ENCODE data around the gene ZNF358. TPM values are rescaled to one million over a fixed set of nuclear protein-coding genes. Genes with fewer than 3 reads are reported as not detected.

The ZNF358 gene
- total RNA-seq, 5 donors from 2014 or later (not counting 1 experiment from before 2014, with no cell fraction given), result 4.3 to 10.3 (median 8.5) TPM

DNA sequence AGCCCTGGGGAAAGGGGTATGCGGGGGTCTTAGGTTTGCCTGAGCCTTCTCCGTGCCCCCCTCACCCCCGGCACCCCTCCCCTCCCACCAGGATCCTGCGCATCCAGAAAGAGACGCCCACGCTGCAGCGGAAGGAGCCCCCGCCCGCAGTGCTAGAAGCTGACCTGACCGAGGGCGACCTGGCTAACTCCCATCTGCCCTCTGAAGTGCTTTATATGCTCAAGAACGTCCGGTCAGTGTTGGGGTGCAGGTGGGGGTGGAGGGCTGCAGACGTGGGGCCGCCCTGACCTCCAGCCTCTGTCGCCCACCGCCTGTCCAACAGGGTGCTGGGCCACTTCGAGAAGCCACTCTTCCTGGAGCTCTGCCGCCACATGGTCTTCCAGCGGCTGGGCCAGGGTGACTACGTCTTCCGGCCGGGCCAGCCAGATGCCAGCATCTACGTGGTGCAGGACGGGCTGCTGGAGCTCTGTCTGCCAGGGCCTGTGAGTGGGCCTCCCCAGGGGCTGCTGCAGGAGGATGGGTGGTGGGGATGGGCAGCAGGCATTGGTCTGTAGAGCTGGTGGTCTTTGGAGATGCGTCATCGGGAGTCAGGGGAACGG is 24.0 kb downstream of the ZNF358 start:
- Histone ChIP-seq H3K9me3 (no peaks in the 10 kb centered on the region), H3K4me3 (ENCODE audit: control insufficient read depth in 1 of 2, extremely low read depth in 1 of 2, low read length in 1 of 2) (no peak overlapping the region), H3K27me3 (replicated peaks in 1 of 2; ENCODE audit: control insufficient read depth in 2 of 2, extremely low read depth in 1 of 2, insufficient read depth in 2 of 2, low read length in 1 of 2) (no peaks in the 10 kb centered on the region), H3K4me1 (ENCODE audit: control insufficient read depth in 1 of 2, extremely low read depth in 1 of 2, insufficient read depth in 2 of 2, low read length in 2 of 2) (peaks cover 8 to 15% of the 10 kb centered on the region in 2 experiments), H3K36me3 (ENCODE audit: control insufficient read depth in 2 of 2, extremely low read depth in 1 of 2, insufficient read depth in 1 of 2, low read length in 1 of 2) (peaks cover 6 to 47% of the 10 kb centered on the region in 2 donors), H3K27ac (ENCODE audit: low read length) (no peak overlapping the region)
- ChIA-PET CTCF (interaction anchor here in 1 of 2 donors (0.7 kb wide), 1 partner anchor 1155 kb away, joined by 3 read pairs; no protein-coding TSS in a partner anchor), POLR2A (no interaction called here)
- H3K27ac Mint-ChIP-seq, result no peak overlapping the region
- H3K27me3 Mint-ChIP-seq, result no peaks in the 10 kb centered on the region
- H3K9me3 Mint-ChIP-seq, result no peaks in the 10 kb centered on the region
- H3K36me3 Mint-ChIP-seq, result peaks cover 20% of the 10 kb centered on the region
- H3K4me1 Mint-ChIP-seq, result peaks cover 13 to 20% (median 16%) of the 10 kb centered on the region in 3 donors
- WGBS (ENCODE audit: insufficient coverage), result 94% methylated on average over 13 of the region's 28 CpGs
- DNase-seq (no peak), ATAC-seq (replicated peaks in 1 of 4) (no peak)
- no peak overlapping the region for H3K4me3 Mint-ChIP-seq

GRCh38 chr19:7540761-7541474 is 25.0 kb downstream of the ZNF358 start:
- no peaks in the 10 kb centered on the region for H3K9me3 Mint-ChIP-seq
- peaks cover 6 to 49% of the 10 kb centered on the region in 2 donors for H3K36me3 ChIP-seq (ENCODE audit: control insufficient read depth in 2 of 2, extremely low read depth in 1 of 2, insufficient read depth in 1 of 2, low read length in 1 of 2)
- H3K4me3 ChIP-seq (ENCODE audit: control insufficient read depth in 1 of 2, extremely low read depth in 1 of 2, low read length in 1 of 2), result no peak overlapping the region
- WGBS (ENCODE audit: insufficient coverage), result 90% methylated on average over 28 of the region's 39 CpGs
- DNase-seq (no peak), ATAC-seq (replicated peaks in 1 of 4) (no peak)
- ChIA-PET POLR2A (no interaction called here), CTCF (no interaction called here)
- H3K36me3 Mint-ChIP-seq, result peaks cover 21% of the 10 kb centered on the region
- no peaks in the 10 kb centered on the region for H3K27me3 ChIP-seq (replicated peaks in 1 of 2; ENCODE audit: control insufficient read depth in 2 of 2, extremely low read depth in 1 of 2, insufficient read depth in 2 of 2, low read length in 1 of 2)
- no peak overlapping the region for H3K27ac Mint-ChIP-seq
- no peak overlapping the region for H3K4me3 Mint-ChIP-seq
- H3K9me3 ChIP-seq, result no peaks in the 10 kb centered on the region
- no peak overlapping the region for H3K27ac ChIP-seq (ENCODE audit: low read length)
- peaks cover 14 to 20% (median 16%) of the 10 kb centered on the region in 3 donors for H3K4me1 Mint-ChIP-seq
- peaks cover 5 to 7% of the 10 kb centered on the region in 2 experiments for H3K4me1 ChIP-seq (ENCODE audit: control insufficient read depth in 1 of 2, extremely low read depth in 1 of 2, insufficient read depth in 2 of 2, low read length in 2 of 2)
- H3K27me3 Mint-ChIP-seq, result no peaks in the 10 kb centered on the region

GRCh38 chr19:7541475-7541824 is 25.5 kb downstream of the ZNF358 start:
- Histone ChIP-seq H3K4me3 (ENCODE audit: control insufficient read depth in 1 of 2, extremely low read depth in 1 of 2, low read length in 1 of 2) (no peak overlapping the region), H3K27me3 (replicated peaks in 1 of 2; ENCODE audit: control insufficient read depth in 2 of 2, extremely low read depth in 1 of 2, insufficient read depth in 2 of 2, low read length in 1 of 2) (no peaks in the 10 kb centered on the region), H3K4me1 (ENCODE audit: control insufficient read depth in 1 of 2, extremely low read depth in 1 of 2, insufficient read depth in 2 of 2, low read length in 2 of 2) (peaks cover 1 to 2% of the 10 kb centered on the region in 2 experiments), H3K27ac (ENCODE audit: low read length) (no peak overlapping the region), H3K9me3 (no peaks in the 10 kb centered on the region), H3K36me3 (ENCODE audit: control insufficient read depth in 2 of 2, extremely low read depth in 1 of 2, insufficient read depth in 1 of 2, low read length in 1 of 2) (peaks cover 6 to 50% of the 10 kb centered on the region in 2 donors)
- ChIA-PET POLR2A (no interaction called here), CTCF (interaction anchor here in 1 of 2 donors (0.5 kb wide), 1 partner anchor 15 kb away, joined by 3 read pairs; no protein-coding TSS in a partner anchor)
- Mint-ChIP-seq H3K4me1 (peaks cover 11 to 18% (median 15%) of the 10 kb centered on the region in 3 donors), H3K27me3 (no peaks in the 10 kb centered on the region), H3K27ac (no peak overlapping the region), H3K4me3 (no peak overlapping the region), H3K36me3 (peaks cover 24% of the 10 kb centered on the region), H3K9me3 (no peaks in the 10 kb centered on the region)
- ATAC-seq (replicated peaks in 1 of 4) (no peak), DNase-seq (no peak)
- whole genome bisulfite sequencing (ENCODE audit: insufficient coverage), result 97% methylated on average over 12 of the region's 15 CpGs

DNA sequence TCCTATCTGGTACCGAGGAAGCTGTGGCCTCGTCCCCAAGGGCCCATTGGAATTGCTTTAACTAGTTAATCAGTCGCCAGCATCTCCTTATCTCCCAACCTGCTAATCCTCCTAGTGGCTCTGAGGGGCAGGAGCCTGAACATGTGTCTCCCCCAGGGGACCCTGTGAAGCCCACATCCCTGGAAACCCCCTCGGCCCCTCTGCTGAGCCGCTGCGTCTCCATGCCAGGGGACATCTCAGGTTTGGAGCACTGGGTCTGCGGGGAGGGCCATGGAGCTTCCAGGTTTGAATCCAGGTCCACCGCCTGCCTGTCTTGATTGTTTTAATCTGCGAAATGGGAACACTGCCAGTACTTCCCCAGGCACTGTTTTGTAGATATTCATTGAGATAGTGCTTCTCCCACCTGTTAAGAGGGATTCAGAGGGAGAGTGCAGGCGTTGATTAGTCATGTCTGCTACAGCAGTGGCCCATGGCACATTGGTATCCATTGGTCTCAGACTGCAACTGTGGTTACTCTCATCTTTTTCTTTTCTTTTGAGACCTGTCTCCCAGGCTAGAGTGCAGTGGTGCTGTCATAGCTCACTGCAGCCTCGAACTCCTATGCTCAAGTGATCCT is 26.0 kb downstream of the ZNF358 start:
- no peak overlapping the region for H3K27ac Mint-ChIP-seq
- H3K36me3 Mint-ChIP-seq, result peaks cover 24% of the 10 kb centered on the region
- H3K9me3 Mint-ChIP-seq, result no peaks in the 10 kb centered on the region
- ATAC-seq (replicated peaks in 1 of 4) (no peak), DNase-seq (no peak)
- POLR2A ChIA-PET, result no interaction called here
- H3K4me1 ChIP-seq (ENCODE audit: control insufficient read depth in 1 of 2, extremely low read depth in 1 of 2, insufficient read depth in 2 of 2, low read length in 2 of 2), result no peaks in the 10 kb centered on the region
- H3K4me3 ChIP-seq (ENCODE audit: control insufficient read depth in 1 of 2, extremely low read depth in 1 of 2, low read length in 1 of 2), result no peak overlapping the region
- no peaks in the 10 kb centered on the region for H3K27me3 ChIP-seq (replicated peaks in 1 of 2; ENCODE audit: control insufficient read depth in 2 of 2, extremely low read depth in 1 of 2, insufficient read depth in 2 of 2, low read length in 1 of 2)
- peaks cover 6 to 49% of the 10 kb centered on the region in 2 donors for H3K36me3 ChIP-seq (ENCODE audit: control insufficient read depth in 2 of 2, extremely low read depth in 1 of 2, insufficient read depth in 1 of 2, low read length in 1 of 2)
- no peak overlapping the region for H3K4me3 Mint-ChIP-seq
- 98% methylated on average over 11 of the region's 11 CpGs for WGBS (ENCODE audit: insufficient coverage)
- CTCF ChIA-PET, result interaction anchor here in 1 of 2 donors (0.5 kb wide), 1 partner anchor 14 kb away, joined by 3 read pairs; no protein-coding TSS in a partner anchor
- H3K27ac ChIP-seq (ENCODE audit: low read length), result no peak overlapping the region
- H3K9me3 ChIP-seq, result no peaks in the 10 kb centered on the region
- no peaks in the 10 kb centered on the region for H3K27me3 Mint-ChIP-seq
- peaks cover 9 to 14% (median 10%) of the 10 kb centered on the region in 3 donors for H3K4me1 Mint-ChIP-seq

DNA sequence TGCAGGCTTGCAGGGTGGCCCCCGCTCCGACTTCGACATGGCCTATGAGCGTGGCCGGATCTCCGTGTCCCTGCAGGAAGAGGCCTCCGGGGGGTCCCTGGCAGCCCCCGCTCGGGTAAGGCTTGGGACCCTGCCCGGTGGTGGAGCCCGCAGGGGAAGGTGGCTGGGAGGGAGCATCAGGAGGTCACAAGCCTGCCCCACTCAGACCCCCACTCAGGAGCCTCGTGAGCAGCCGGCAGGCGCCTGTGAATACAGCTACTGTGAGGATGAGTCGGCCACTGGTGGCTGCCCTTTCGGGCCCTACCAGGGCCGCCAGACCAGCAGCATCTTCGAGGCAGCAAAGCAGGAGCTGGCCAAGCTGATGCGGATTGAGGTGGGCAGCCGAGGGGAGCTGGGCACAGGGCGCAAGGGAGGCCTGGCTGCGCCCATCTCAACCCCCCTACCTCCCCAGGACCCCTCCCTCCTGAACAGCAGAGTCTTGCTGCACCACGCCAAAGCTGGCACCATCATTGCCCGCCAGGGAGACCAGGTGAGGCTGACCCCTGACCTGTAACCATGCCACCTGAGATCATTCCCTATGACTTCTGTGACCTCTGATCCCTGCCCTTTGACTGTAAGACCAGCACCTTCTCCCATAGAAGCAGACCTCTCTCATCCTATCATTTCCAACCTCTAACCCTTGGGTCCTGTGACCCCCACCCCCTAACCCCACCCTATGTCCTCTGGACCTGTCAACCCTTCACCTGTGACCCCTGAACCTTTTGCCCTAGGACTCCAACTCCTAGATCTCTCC is 26.8 kb downstream of the ZNF358 start:
- Histone ChIP-seq H3K27me3 (replicated peaks in 1 of 2; ENCODE audit: control insufficient read depth in 2 of 2, extremely low read depth in 1 of 2, insufficient read depth in 2 of 2, low read length in 1 of 2) (no peaks in the 10 kb centered on the region), H3K4me1 (ENCODE audit: control insufficient read depth in 1 of 2, extremely low read depth in 1 of 2, insufficient read depth in 2 of 2, low read length in 2 of 2) (no peaks in the 10 kb centered on the region), H3K4me3 (ENCODE audit: control insufficient read depth in 1 of 2, extremely low read depth in 1 of 2, low read length in 1 of 2) (no peak overlapping the region), H3K36me3 (ENCODE audit: control insufficient read depth in 2 of 2, extremely low read depth in 1 of 2, insufficient read depth in 1 of 2, low read length in 1 of 2) (peaks cover 6 to 44% of the 10 kb centered on the region in 2 donors), H3K9me3 (no peaks in the 10 kb centered on the region), H3K27ac (ENCODE audit: low read length) (no peak overlapping the region)
- H3K27me3 Mint-ChIP-seq, result no peaks in the 10 kb centered on the region
- CTCF ChIA-PET, result no interaction called here
- ATAC-seq (replicated peaks in 1 of 4) (no peak), DNase-seq (no peak)
- H3K4me1 Mint-ChIP-seq, result peaks cover 5 to 9% (median 6%) of the 10 kb centered on the region in 3 donors
- WGBS (ENCODE audit: insufficient coverage), result 99% methylated on average over 15 of the region's 24 CpGs
- H3K36me3 Mint-ChIP-seq, result peaks cover 21% of the 10 kb centered on the region
- no peak overlapping the region for H3K4me3 Mint-ChIP-seq
- POLR2A ChIA-PET, result no interaction called here
- no peaks in the 10 kb centered on the region for H3K9me3 Mint-ChIP-seq
- no peak overlapping the region for H3K27ac Mint-ChIP-seq

DNA sequence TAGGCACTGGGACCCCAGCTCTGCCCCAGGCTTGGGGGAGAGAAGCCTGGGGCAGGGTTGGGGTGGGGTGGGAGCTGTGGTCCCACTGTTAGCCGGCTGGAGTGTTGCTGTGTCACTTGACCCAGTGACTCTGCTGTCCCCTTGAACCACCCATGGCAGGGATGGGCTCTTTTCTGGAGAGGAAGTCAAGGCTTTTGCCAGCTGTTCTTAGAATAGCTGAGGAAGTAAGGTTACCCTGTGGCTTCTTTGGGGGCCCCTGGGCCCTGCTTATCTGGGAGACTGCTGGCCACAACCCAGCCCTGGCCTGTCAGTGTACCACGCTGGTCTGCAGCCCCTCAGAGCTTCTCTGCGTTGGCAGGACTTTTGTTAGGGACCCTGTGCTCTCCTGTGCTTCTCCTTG is 28.7 kb downstream of the ZNF358 start:
- Mint-ChIP-seq H3K36me3 (peaks cover 21% of the 10 kb centered on the region), H3K4me1 (peaks cover 5 to 9% (median 6%) of the 10 kb centered on the region in 3 donors), H3K9me3 (no peaks in the 10 kb centered on the region), H3K27ac (no peak overlapping the region), H3K4me3 (no peak overlapping the region), H3K27me3 (no peaks in the 10 kb centered on the region)
- ChIA-PET CTCF (no interaction called here), POLR2A (no interaction called here)
- no peaks in the 10 kb centered on the region for H3K4me1 ChIP-seq (ENCODE audit: control insufficient read depth in 1 of 2, extremely low read depth in 1 of 2, insufficient read depth in 2 of 2, low read length in 2 of 2)
- ATAC-seq (replicated peaks in 1 of 4) (no peak), DNase-seq (peak in 4 of 35 experiments; percentile 21 to 45 (median 30))
- no peaks in the 10 kb centered on the region for H3K27me3 ChIP-seq (replicated peaks in 1 of 2; ENCODE audit: control insufficient read depth in 2 of 2, extremely low read depth in 1 of 2, insufficient read depth in 2 of 2, low read length in 1 of 2)
- no peaks in the 10 kb centered on the region for H3K9me3 ChIP-seq
- 47% methylated on average over 3 of the region's 3 CpGs for WGBS (ENCODE audit: insufficient coverage)
- H3K36me3 ChIP-seq (ENCODE audit: control insufficient read depth in 2 of 2, extremely low read depth in 1 of 2, insufficient read depth in 1 of 2, low read length in 1 of 2), result peaks cover 6 to 44% of the 10 kb centered on the region in 2 donors
- no peak overlapping the region for H3K4me3 ChIP-seq (ENCODE audit: control insufficient read depth in 1 of 2, extremely low read depth in 1 of 2, low read length in 1 of 2)
- no peak overlapping the region for H3K27ac ChIP-seq (ENCODE audit: low read length)

Measured in T-cell (primary cell).